ENCODE results near the gene ZNF628. TPM values are rescaled to one million over a fixed set of nuclear protein-coding genes. Genes with fewer than 3 reads are reported as not detected.

ZNF628 gene
- total and polyA plus RNA-seq, 2 donors (not counting 1 experiment from before 2014, with no cell fraction given), result 13.3 to 18.3 TPM

GRCh38 chr19:55451965-55452748, 24.3 kb upstream of the ZNF628 start:
- peak overlapping the region in 2 of 5 experiments; percentile 28 to 40 for H3K4me3 ChIP-seq (ENCODE audit: control extremely low read depth in 1 of 5, extremely low read depth in 1 of 5, insufficient read depth in 1 of 5, low read depth in 2 of 5, low read length in 4 of 5)
- WGBS (ENCODE audit: insufficient coverage), result 7% methylated on average over 48 of the region's 57 CpGs
- H3K27me3 Mint-ChIP-seq, result peaks cover 18% of the 10 kb centered on the region
- H3K9me3 Mint-ChIP-seq (ENCODE audit: insufficient read depth), result no peaks in the 10 kb centered on the region
- peaks cover 15 to 17% of the 10 kb centered on the region in 2 donors for H3K4me1 ChIP-seq (ENCODE audit: control insufficient read depth in 2 of 2, insufficient read depth in 2 of 2, low read length in 2 of 2)
- H3K9ac ChIP-seq (ENCODE audit: low read length), result peak overlapping the region; percentile 53
- ATAC-seq (ENCODE audit: low read depth) (no peak), DNase-seq (peak; percentile 71)
- no peak overlapping the region for H3K27ac ChIP-seq (ENCODE audit: low read length in 2 of 2)
- intact Hi-C loops (cut with micrococcal nuclease), result no loop called here
- H3K4me3 Mint-ChIP-seq, result peak overlapping the region; percentile 66
- H3K27ac Mint-ChIP-seq, result peak overlapping the region; percentile 59
- no peak for TF ChIP-seq EZH2 (IDR thresholded peaks at IDR 0.05; ENCODE audit: borderline replicate concordance, insufficient read depth, low read depth, low read length, poor library complexity, severe bottlenecking)
- TF ChIP-seq, protein P1, sequence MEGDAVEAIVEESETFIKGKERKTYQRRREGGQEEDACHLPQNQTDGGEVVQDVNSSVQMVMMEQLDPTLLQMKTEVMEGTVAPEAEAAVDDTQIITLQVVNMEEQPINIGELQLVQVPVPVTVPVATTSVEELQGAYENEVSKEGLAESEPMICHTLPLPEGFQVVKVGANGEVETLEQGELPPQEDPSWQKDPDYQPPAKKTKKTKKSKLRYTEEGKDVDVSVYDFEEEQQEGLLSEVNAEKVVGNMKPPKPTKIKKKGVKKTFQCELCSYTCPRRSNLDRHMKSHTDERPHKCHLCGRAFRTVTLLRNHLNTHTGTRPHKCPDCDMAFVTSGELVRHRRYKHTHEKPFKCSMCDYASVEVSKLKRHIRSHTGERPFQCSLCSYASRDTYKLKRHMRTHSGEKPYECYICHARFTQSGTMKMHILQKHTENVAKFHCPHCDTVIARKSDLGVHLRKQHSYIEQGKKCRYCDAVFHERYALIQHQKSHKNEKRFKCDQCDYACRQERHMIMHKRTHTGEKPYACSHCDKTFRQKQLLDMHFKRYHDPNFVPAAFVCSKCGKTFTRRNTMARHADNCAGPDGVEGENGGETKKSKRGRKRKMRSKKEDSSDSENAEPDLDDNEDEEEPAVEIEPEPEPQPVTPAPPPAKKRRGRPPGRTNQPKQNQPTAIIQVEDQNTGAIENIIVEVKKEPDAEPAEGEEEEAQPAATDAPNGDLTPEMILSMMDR (IDR thresholded peaks at IDR 0.05), result no peak
- no peaks in the 10 kb centered on the region for H4K20me1 ChIP-seq (ENCODE audit: control insufficient read depth, insufficient read depth, low read length, poor library complexity, severe bottlenecking)
- POLR2A ChIA-PET, result interaction anchor here (0.6 kb wide), 1 partner anchor 136 kb away, joined by 8 read pairs; no protein-coding TSS in a partner anchor
- peak overlapping the region; percentile 51 for H2AFZ ChIP-seq (ENCODE audit: insufficient read depth, low read depth, low read length, poor library complexity, severe bottlenecking)
- peaks cover 0 to 2% of the 10 kb centered on the region in 2 experiments for H3K36me3 ChIP-seq (replicated peaks in 1 of 2; ENCODE audit: control extremely low read depth in 1 of 2, control insufficient read depth in 1 of 2, extremely low read depth in 1 of 2, insufficient read depth in 2 of 2, low read length in 1 of 2)
- peaks cover 0 to 15% (median 0%) of the 10 kb centered on the region in 3 donors for H3K9me3 ChIP-seq (ENCODE audit: control extremely low read depth in 1 of 3, control insufficient read depth in 2 of 3, insufficient read depth in 1 of 3, low read length in 2 of 3)
- no peaks in the 10 kb centered on the region for H3K79me2 ChIP-seq (ENCODE audit: control insufficient read depth, insufficient read depth, low read length)
- CTCF ChIA-PET, result interaction anchor here (1.2 kb wide), 1 partner anchor 198 kb away, joined by 6 read pairs; no protein-coding TSS in a partner anchor
- H3K4me1 Mint-ChIP-seq, result peaks cover 13% of the 10 kb centered on the region
- H3K27me3 ChIP-seq (replicated peaks in 1 of 4; ENCODE audit: control extremely low read depth in 1 of 4, control insufficient read depth in 3 of 4, insufficient read depth in 4 of 4, low read length in 3 of 4), result peaks cover 0 to 36% (median 12%) of the 10 kb centered on the region in 4 experiments
- H3K4me2 ChIP-seq (replicated peaks; ENCODE audit: low read depth, low read length, poor library complexity, severe bottlenecking), result peak overlapping the region; percentile 81
